HepG2 (cell line): ENCODE data around the gene NAV2. TPM values are rescaled to one million over a fixed set of nuclear protein-coding genes. Genes with fewer than 3 reads are reported as not detected.

Source experiments
- ATAC-seq: fragments of 200-7000 bp; cut with Tn5 transposase; 3 replicates; pipeline ENCODE4 v1.9.1; 2020; ENCODE audit warnings: mild to moderate bottlenecking, moderate library complexity
- BruUV-seq: library from RNA; stranded (reverse); fragments of 400-500 nt; replicated peaks from 2 replicates; lab custom pipeline; 2021; lab: Mats Ljungman, UMichigan
- CTCF ChIA-PET: fragments of 300-600 bp; formaldehyde crosslinking; extraction: SDS; loops from one replicate; lab custom pipeline; 2021; ENCODE audit warnings: low total read pairs, inconsistent platforms, low intra/inter-chr PET ratio; lab: Yijun Ruan, JAX
- POLR2A ChIA-PET: fragments of 350-600 bp; sonication (Branson Sonifier 250); formaldehyde crosslinking; loops from one replicate; lab custom pipeline; 2020; ENCODE audit warnings: antibody characterized with exemption, inconsistent platforms; lab: Yijun Ruan, JAX
- DNase-seq: peaks from one replicate; pipeline ENCODE4 v3.0.0-alpha.2; 2015; ENCODE audit warnings: low spot score
- FAIRE-seq: peaks from 3 replicates; lab custom pipeline; 2011; peaks lifted over from hg19 to GRCh38; lab: Jason Lieb, UNC
- H2AFZ ChIP-seq: one replicate; pipeline ENCODE4 v1.6.1; 2011; ENCODE audit warnings: low read length, inconsistent platforms
- H3K27ac ChIP-seq: fragments of 300-600 bp; 3 replicates; pipeline ENCODE4 v1.8.0; 2011; ENCODE audit warnings: mixed run types, mild to moderate bottlenecking, mixed read lengths, low read length, inconsistent platforms; ENCODE audit not compliant: insufficient read depth; ENCODE audit errors: extremely low read length
- H3K27me3 ChIP-seq, 2 experiments: fragments of 200-600 bp in 1 of 2; 2 replicates in 1 of 2; 3 replicates in 1 of 2; pipeline versions ENCODE4 v1.6.0 to v1.8.0; 2011; ENCODE audit warnings: low read length in 2 of 2, mild to moderate bottlenecking in 2 of 2, moderate library complexity in 2 of 2, inconsistent platforms in 1 of 2; ENCODE audit not compliant: insufficient read depth in 2 of 2, control insufficient read depth in 1 of 2
- H3K36me3 ChIP-seq, 2 experiments: fragments of 200-600 bp in 1 of 2; replicated peaks in 1 of 2; 2 replicates in 1 of 2; 3 replicates in 1 of 2; pipeline versions ENCODE4 v1.5.1 to v1.8.0; 2011; ENCODE audit warnings: low read length in 2 of 2, inconsistent platforms in 1 of 2; ENCODE audit not compliant: insufficient read depth in 2 of 2, control insufficient read depth in 1 of 2
- H3K4me1 ChIP-seq: 2 replicates; pipeline ENCODE4 v1.5.1; 2012; ENCODE audit warnings: low read length, inconsistent platforms; ENCODE audit not compliant: insufficient read depth
- H3K4me2 ChIP-seq: 2 replicates; pipeline ENCODE4 v1.6.0; 2011; ENCODE audit warnings: low read depth, low read length, inconsistent platforms
- H3K4me3 ChIP-seq, 3 experiments: fragments of 200-600 bp in 1 of 3; sonication (generic), shearing (Covaris generic) in 1 of 3; replicated peaks in 1 of 3; 2 replicates each; pipeline ENCODE4 v1.5.1; 2011 to 2016; ENCODE audit warnings: low read length in 3 of 3, inconsistent platforms in 2 of 3, low read depth in 2 of 3, mild to moderate bottlenecking in 2 of 3, control low read depth in 1 of 3, mixed read lengths in 1 of 3; ENCODE audit not compliant: insufficient read depth in 1 of 3
- H3K79me2 ChIP-seq: one replicate; pipeline ENCODE4 v1.6.1; 2011; ENCODE audit warnings: low read length, inconsistent platforms; ENCODE audit not compliant: insufficient read depth
- H3K9ac ChIP-seq: 2 replicates; pipeline ENCODE4 v1.6.0; 2011; ENCODE audit warnings: mild to moderate bottlenecking, low read depth, low read length, inconsistent platforms; ENCODE audit not compliant: insufficient read depth
- H3K9me3 ChIP-seq: 2 replicates; pipeline ENCODE4 v1.5.1; 2012; ENCODE audit warnings: mild to moderate bottlenecking, low read length
- H4K20me1 ChIP-seq: 2 replicates; pipeline ENCODE4 v1.6.0; 2011; ENCODE audit warnings: inconsistent platforms, mild to moderate bottlenecking, low read length, moderate library complexity; ENCODE audit not compliant: insufficient read depth
- ATF7-NPFF ChIP-seq: sonication (generic); formaldehyde crosslinking; IDR thresholded peaks from 2 replicates; pipeline ENCODE4 v1.8.1; 2023; ENCODE audit warnings: mild to moderate bottlenecking, low read depth, missing genetic modification reagents, moderate library complexity
- BRF2 ChIP-seq: sonication (generic); formaldehyde crosslinking; IDR thresholded peaks from 2 replicates; pipeline ENCODE4 v1.8.1; 2022; ENCODE audit warnings: mild to moderate bottlenecking, missing genetic modification reagents
- ELF1 ChIP-seq: sonication (generic); formaldehyde crosslinking; IDR thresholded peaks from 2 replicates; pipeline ENCODE4 v1.4.0; 2020; ENCODE audit warnings: missing genetic modification reagents
- IRX3 ChIP-seq: sonication (generic); formaldehyde crosslinking; IDR thresholded peaks from 2 replicates; pipeline ENCODE4 v1.8.1; 2023; ENCODE audit warnings: mild to moderate bottlenecking, low read depth, missing genetic modification reagents, borderline replicate concordance
- NFE2L2 ChIP-seq: fragments of 150-350 bp; IDR thresholded peaks from 2 replicates; pipeline ENCODE4 v1.6.1; 2014; ENCODE audit warnings: low read length
- ZMYM2 ChIP-seq: sonication (generic); formaldehyde crosslinking; IDR thresholded peaks from 2 replicates; pipeline ENCODE4 v1.8.0; 2022; ENCODE audit warnings: mild to moderate bottlenecking, missing genetic modification reagents
- ZNF282 ChIP-seq: fragments of 450-650 bp; IDR thresholded peaks from 2 replicates; pipeline ENCODE4 v1.6.1; 2018; ENCODE audit not compliant: partially characterized antibody
- ZNF292 ChIP-seq: sonication (generic); formaldehyde crosslinking; IDR thresholded peaks from 2 replicates; pipeline ENCODE4 v1.8.1; 2022; ENCODE audit warnings: mild to moderate bottlenecking, low read depth, missing genetic modification reagents, borderline replicate concordance
- ZNF496 ChIP-seq: sonication (generic); formaldehyde crosslinking; IDR thresholded peaks from 2 replicates; pipeline ENCODE4 v1.8.1; 2023; ENCODE audit warnings: mild to moderate bottlenecking, moderate library complexity, missing genetic modification reagents; ENCODE audit not compliant: insufficient replicate concordance
- WGBS: methylation state at CpG from one replicate; pipeline ENCODE4 v1.1.6; 2017; ENCODE audit warnings: low lambda C conversion rate; 5-methylcytosine and 5-hydroxymethylcytosine counted together
- in situ Hi-C: cut with HindIII; loops from 2 replicates; pipeline ENCODE4 v1.10.0; 2017; ENCODE audit warnings: low pct_unique_long_range_greater_than_20kb; ENCODE audit not compliant: extremely low pct_ligation_motif_present
- intact Hi-C: fragments of 100-400 bp; cut with micrococcal nuclease; formaldehyde crosslinking; loops from one replicate; pipeline ENCODE4 v1.10.0; 2022; ENCODE audit not compliant: unreplicated experiment
- polyA plus RNA-seq, 8 experiments: library from polyadenylated mRNA; depleted of rRNA in 3 of 8; stranded (reverse) in 7 of 8; unstranded in 1 of 8; fragments of >200 nt; fragmentation: Illumina TruSeq in 4 of 8; extraction: Trizol in 4 of 8; gene quantifications; 2 replicates each; pipeline versions ENCODE4 v1.2.1 to v1.2.3, GENCODE V29; 2011 to 2016; ENCODE audit warnings: low read depth in 4 of 8, missing spikeins in 1 of 8, mixed read lengths in 1 of 8; ENCODE audit not compliant: insufficient read depth in 1 of 8
- total RNA-seq, 5 experiments: library from RNA; depleted of rRNA; stranded (reverse); fragments of >200 nt; fragmentation: Illumina TruSeq; extraction: Trizol; gene quantifications; 2 replicates each; pipeline ENCODE4 v1.2.3, GENCODE V29; 2016; ENCODE audit warnings: low read depth in 1 of 5

The NAV2 gene
- total and polyA plus RNA-seq, 2 of the 13 experiments (the other 11 are each of a cell fraction or from before 2014, with no cell fraction given) = 9.3 to 34.6 TPM

DNA sequence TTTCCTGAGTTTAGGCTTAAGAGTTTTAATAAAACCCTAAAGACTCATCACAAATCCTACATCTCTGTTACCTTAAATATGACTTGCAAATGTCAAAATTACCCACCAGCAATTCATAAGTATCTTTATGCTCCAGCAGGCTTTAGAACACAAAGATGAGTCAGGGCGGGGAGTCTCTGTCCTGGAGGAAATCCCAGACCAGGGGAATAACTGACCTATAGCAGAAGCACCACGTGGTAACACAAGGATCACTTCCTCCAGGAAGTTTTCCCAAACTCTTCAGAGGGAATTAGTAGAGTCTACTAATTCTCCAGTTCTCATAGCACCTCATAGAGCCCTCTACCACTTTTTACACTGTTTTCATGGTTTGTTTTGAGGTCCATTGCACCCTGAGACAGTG, 217.0 kb downstream of the NAV2 start:
- no peak overlapping the region for H2AFZ ChIP-seq
- peaks cover 17% of the 10 kb centered on the region for H3K4me1 ChIP-seq
- no peak overlapping the region for H3K4me3 ChIP-seq
- in situ Hi-C loops = no loop called here
- H3K4me2 ChIP-seq = no peak overlapping the region
- CTCF ChIA-PET = no interaction called here
- H3K27ac ChIP-seq = no peak overlapping the region
- no peaks in the 10 kb centered on the region for H3K79me2 ChIP-seq
- TF ChIP-seq ZNF282 = no peak
- no peak for TF ChIP-seq ZNF292 (CRISPR knock-in tag)
- no peak for FAIRE-seq
- H4K20me1 ChIP-seq = no peaks in the 10 kb centered on the region
- no peak for DNase-seq
- no peaks in the 10 kb centered on the region for H3K36me3 ChIP-seq
- intact Hi-C loops = no loop called here
- POLR2A ChIA-PET = interaction anchor here (1.2 kb wide), 1 partner anchor 24 kb away, joined by 5 read pairs; no protein-coding TSS in a partner anchor
- no peaks in the 10 kb centered on the region for H3K9me3 ChIP-seq
- no peak overlapping the region for H3K9ac ChIP-seq
- no peaks in the 10 kb centered on the region for H3K27me3 ChIP-seq
- BruUV-seq = no TSS peak
- 96% methylated on average over 2 of the region's 2 CpGs for WGBS
- no peak for ATAC-seq

GRCh38 chr11:19931141-19931770, 218.6 kb downstream of the NAV2 start:
- ATAC-seq (no peak), FAIRE-seq (no peak), DNase-seq (no peak)
- Histone ChIP-seq H3K4me3 (no peak overlapping the region), H3K27me3 (no peaks in the 10 kb centered on the region), H4K20me1 (no peaks in the 10 kb centered on the region), H3K36me3 (no peaks in the 10 kb centered on the region), H3K79me2 (no peaks in the 10 kb centered on the region), H3K9me3 (no peaks in the 10 kb centered on the region), H3K27ac (no peak overlapping the region), H2AFZ (no peak overlapping the region), H3K4me2 (no peak overlapping the region), H3K9ac (no peak overlapping the region), H3K4me1 (peaks cover 27% of the 10 kb centered on the region)
- ChIA-PET CTCF (no interaction called here), POLR2A (no interaction called here)
- intact Hi-C loops = no loop called here
- TF ChIP-seq ATF7-NPFF (CRISPR knock-in tag) (no peak), ZMYM2 (CRISPR knock-in tag) (no peak), IRX3 (CRISPR knock-in tag) (no peak), NFE2L2 (no peak), ZNF496 (CRISPR knock-in tag) (no peak), ELF1 (no peak), BRF2 (CRISPR knock-in tag) (no peak)
- in situ Hi-C loops = no loop called here
- WGBS = 90% methylated on average over 13 of the region's 14 CpGs
- no TSS peak for BruUV-seq
